Fibroblast of lung (primary cell): Measurements from ENCODE around the gene SNRNP25. TPM values are rescaled to one million over a fixed set of nuclear protein-coding genes. Genes with fewer than 3 reads are reported as not detected.
"Not testable (repeated sequence)": the region's sequence is repeated elsewhere in the genome, so short reads cannot be mapped to it uniquely, and the experiment has no call there.

Source experiments
- DNase-seq, 2 donors: peaks; one replicate each; pipeline versions ENCODE4 v3.0.0 to v3.0.0-alpha.2; 2010; ENCODE audit warnings: low read depth in 2 of 2
- H2AFZ ChIP-seq: 2 replicates; pipeline ENCODE4 v1.5.1; 2012; ENCODE audit warnings: low read length, control low read depth, inconsistent platforms
- H3K27ac ChIP-seq: 2 replicates; pipeline ENCODE4 v1.5.1; 2011; ENCODE audit warnings: low read length, control low read depth; ENCODE audit not compliant: insufficient read depth
- H3K27me3 ChIP-seq: 2 replicates; pipeline ENCODE4 v1.5.1; 2011; ENCODE audit warnings: mild to moderate bottlenecking, low read length; ENCODE audit not compliant: control insufficient read depth, insufficient read depth
- H3K36me3 ChIP-seq: 2 replicates; pipeline ENCODE4 v1.5.1; 2011; ENCODE audit warnings: low read length; ENCODE audit not compliant: control insufficient read depth, insufficient read depth
- H3K4me1 ChIP-seq: 2 replicates; pipeline ENCODE4 v1.5.1; 2011; ENCODE audit warnings: low read length; ENCODE audit not compliant: control insufficient read depth, insufficient read depth; ENCODE audit errors: extremely low read depth
- H3K4me2 ChIP-seq: 2 replicates; pipeline ENCODE4 v1.5.1; 2011; ENCODE audit warnings: low read length, control low read depth; ENCODE audit not compliant: insufficient read depth; ENCODE audit errors: extremely low read depth
- H3K4me3 ChIP-seq, 4 experiments: fragments of 200-600 bp in 1 of 4; sonication (generic) in 1 of 4; replicated peaks in 1 of 4; 2 replicates each; pipeline ENCODE4 v1.5.1; 2011 to 2016; ENCODE audit warnings: low read length in 4 of 4, low read depth in 3 of 4, mild to moderate bottlenecking in 3 of 4, control low read depth in 2 of 4, inconsistent platforms in 1 of 4, mixed read lengths in 1 of 4; ENCODE audit not compliant: insufficient read depth in 1 of 4; ENCODE audit errors: control extremely low read depth in 1 of 4
- H3K79me2 ChIP-seq: 2 replicates; pipeline ENCODE4 v1.5.1; 2012; ENCODE audit warnings: mild to moderate bottlenecking, low read length, inconsistent platforms; ENCODE audit not compliant: control insufficient read depth, insufficient read depth
- H3K9ac ChIP-seq: 2 replicates; pipeline ENCODE4 v1.5.1; 2011; ENCODE audit warnings: mild to moderate bottlenecking, low read length, control low read depth; ENCODE audit not compliant: insufficient read depth
- H3K9me3 ChIP-seq: 2 replicates; pipeline ENCODE4 v1.5.1; 2012; ENCODE audit warnings: low read depth, low read length; ENCODE audit not compliant: control insufficient read depth, insufficient read depth
- H4K20me1 ChIP-seq: 2 replicates; pipeline ENCODE4 v1.5.1; 2011; ENCODE audit warnings: low read length; ENCODE audit not compliant: control insufficient read depth, insufficient read depth; ENCODE audit errors: extremely low read depth
- EZH2 ChIP-seq: IDR thresholded peaks from 2 replicates; pipeline ENCODE4 v1.5.1; 2012; ENCODE audit warnings: low read length, control low read depth, mild to moderate bottlenecking; ENCODE audit errors: missing control alignments
- polyA minus RNA-seq: library from RNA; depleted of rRNA, polyadenylated mRNA; stranded (reverse); fragments of >200 nt; gene quantifications from 2 replicates; pipeline ENCODE4 v1.2.3, GENCODE V29; 2011; ENCODE audit warnings: low replicate concordance
- polyA plus RNA-seq, 2 donors: library from polyadenylated mRNA; depleted of rRNA in 1 of 2; stranded (reverse) in 1 of 2; unstranded in 1 of 2; fragments of >200 nt; gene quantifications; 2 replicates each; pipeline ENCODE4 v1.2.1, GENCODE V29; 2011 to 2012; ENCODE audit warnings: missing spikeins in 1 of 2
- total RNA-seq: library from RNA; depleted of rRNA; stranded (reverse); fragments of >200 nt; gene quantifications from 2 replicates; pipeline ENCODE4 v1.2.1, GENCODE V29; 2014
- TF ChIP-seq, protein P1 (sequence below), 2 donors: IDR thresholded peaks in 1 of 2; conservative IDR thresholded peaks in 1 of 2; 1 replicate in 1 of 2; 2 replicates in 1 of 2; pipeline ENCODE4 v1.5.1; 2011 to 2012; ENCODE audit warnings: low read length in 2 of 2, control low read depth in 1 of 2, inconsistent platforms in 1 of 2, low read depth in 1 of 2, mild to moderate bottlenecking in 1 of 2

The SNRNP25 gene
- total RNA-seq (14.6 and 20.5 TPM in 2 replicates), polyA plus RNA-seq (25.9 and 49.4 TPM in 2 replicates), polyA minus RNA-seq (21.1 and 31.3 TPM in 2 replicates)
- polyA plus RNA-seq (2012) = 29.6 and 57.8 TPM in 2 replicates

DNA sequence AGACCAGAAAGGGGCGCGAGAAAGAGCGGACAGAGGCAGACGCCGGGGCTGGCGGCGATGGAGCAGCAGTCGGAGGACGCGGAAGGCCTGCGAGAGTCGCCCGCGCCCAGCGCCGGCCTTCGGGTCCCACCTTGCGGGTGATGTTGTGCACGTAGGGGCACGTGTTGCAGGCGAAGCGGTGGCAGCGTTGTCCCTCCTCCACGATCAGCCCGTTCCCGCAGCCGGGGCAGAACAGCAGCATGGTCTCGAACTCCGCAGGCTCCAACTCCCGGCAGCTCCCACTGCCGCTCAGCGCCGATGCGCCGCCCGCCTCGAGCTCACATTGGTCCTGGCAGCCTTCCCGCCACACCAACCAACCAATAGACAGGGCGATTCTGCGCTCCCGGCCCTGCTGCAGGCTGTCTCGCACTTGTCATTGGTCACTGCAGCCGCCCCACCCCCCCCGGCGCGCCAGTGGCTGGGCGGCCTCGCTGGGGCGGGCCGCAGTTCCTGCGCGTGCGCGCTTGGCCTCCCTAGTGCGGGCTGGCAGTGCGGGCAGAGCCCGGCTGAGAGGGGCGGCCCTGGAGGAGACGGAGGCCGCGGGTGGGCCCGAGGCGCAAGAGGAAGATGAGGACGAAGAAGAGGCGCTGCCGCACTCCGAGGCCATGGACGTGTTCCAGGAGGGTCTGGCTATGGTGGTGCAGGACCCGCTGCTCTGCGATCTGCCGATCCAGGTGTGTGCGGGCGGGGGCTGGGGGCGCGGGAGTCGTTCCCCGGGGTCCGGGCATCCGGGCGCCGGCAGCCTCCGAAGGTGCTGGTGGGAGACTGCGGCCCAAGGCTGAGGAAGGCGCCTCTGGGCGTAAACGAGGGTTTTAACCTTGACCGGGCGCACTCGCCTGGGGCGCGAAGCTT is at the start of gene SNRNP25, which contains the start of gene POLR3K:
SNRNP25 (plus strand) TSS at position 483 of the 891 bp plus-strand sequence; CDS start at position 672, 189 bp downstream.
POLR3K (minus strand) TSS at position 263 of the 891 bp plus-strand sequence; CDS start at position 241, 22 bp downstream.
- peak; percentile 97 to 98 for DNase-seq
- H3K27me3 ChIP-seq = no peaks in the 10 kb centered on the region
- TF ChIP-seq, protein P1, sequence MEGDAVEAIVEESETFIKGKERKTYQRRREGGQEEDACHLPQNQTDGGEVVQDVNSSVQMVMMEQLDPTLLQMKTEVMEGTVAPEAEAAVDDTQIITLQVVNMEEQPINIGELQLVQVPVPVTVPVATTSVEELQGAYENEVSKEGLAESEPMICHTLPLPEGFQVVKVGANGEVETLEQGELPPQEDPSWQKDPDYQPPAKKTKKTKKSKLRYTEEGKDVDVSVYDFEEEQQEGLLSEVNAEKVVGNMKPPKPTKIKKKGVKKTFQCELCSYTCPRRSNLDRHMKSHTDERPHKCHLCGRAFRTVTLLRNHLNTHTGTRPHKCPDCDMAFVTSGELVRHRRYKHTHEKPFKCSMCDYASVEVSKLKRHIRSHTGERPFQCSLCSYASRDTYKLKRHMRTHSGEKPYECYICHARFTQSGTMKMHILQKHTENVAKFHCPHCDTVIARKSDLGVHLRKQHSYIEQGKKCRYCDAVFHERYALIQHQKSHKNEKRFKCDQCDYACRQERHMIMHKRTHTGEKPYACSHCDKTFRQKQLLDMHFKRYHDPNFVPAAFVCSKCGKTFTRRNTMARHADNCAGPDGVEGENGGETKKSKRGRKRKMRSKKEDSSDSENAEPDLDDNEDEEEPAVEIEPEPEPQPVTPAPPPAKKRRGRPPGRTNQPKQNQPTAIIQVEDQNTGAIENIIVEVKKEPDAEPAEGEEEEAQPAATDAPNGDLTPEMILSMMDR (conservative IDR thresholded peaks at IDR 0.05 in 1 of 2, IDR thresholded peaks at IDR 0.05 in 1 of 2; ENCODE audit: low read depth in 1 of 2, low read length in 2 of 2) = no peak
- TF ChIP-seq EZH2 = no peak
- H3K9me3 ChIP-seq = no peaks in the 10 kb centered on the region
- H3K4me3 ChIP-seq = peak within 1 kb of the TSS; percentile 80 to 91 (median 83)
- H3K27ac ChIP-seq = peak within 1 kb of the TSS; percentile 50
- H3K4me1 ChIP-seq = peaks cover 2% of the 10 kb centered on the region
- peak within 1 kb of the TSS; percentile 90 for H2AFZ ChIP-seq
- H3K36me3 ChIP-seq = peaks cover 25% of the 10 kb centered on the region
- H4K20me1 ChIP-seq = no peaks in the 10 kb centered on the region
- peaks cover 11% of the 10 kb centered on the region for H3K79me2 ChIP-seq
- peak within 1 kb of the TSS; percentile 64 for H3K9ac ChIP-seq
- peak within 1 kb of the TSS; percentile 87 for H3K4me2 ChIP-seq

DNA sequence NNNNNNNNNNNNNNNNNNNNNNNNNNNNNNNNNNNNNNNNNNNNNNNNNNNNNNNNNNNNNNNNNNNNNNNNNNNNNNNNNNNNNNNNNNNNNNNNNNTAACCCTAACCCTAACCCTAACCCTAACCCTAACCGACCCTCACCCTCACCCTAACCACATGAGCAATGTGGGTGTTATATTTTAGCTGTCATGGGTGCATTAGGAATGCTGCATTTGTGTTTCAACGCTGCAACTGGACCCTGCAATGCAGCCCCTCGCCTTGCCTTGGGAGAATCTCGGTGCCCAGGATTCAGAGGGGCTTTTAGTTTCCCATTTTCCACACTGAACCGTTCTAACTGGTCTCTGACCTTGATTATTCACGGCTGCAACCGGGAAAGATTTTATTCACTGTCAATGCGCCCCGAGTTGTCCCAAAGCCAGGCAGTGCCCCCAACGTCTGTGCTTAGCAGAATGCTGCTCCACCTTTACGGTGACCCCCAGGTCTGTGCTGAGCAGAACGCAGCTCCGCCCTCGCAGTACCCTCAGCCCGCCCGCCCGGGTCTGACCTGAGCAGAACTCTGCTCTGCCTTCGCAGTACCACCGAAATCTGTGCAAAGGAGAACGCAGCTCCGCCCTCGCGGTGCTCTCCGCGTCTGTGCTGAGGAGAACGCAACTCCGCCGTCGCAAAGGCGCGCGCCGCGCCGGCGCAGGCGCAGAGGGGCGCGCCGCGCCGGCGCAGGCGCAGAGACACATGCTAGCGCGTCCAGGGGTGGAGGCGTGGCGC is 43.5 kb upstream of the SNRNP25 start:
- no peaks in the 10 kb centered on the region for H3K27me3 ChIP-seq
- no peaks in the 10 kb centered on the region for H3K9me3 ChIP-seq
- no peaks in the 10 kb centered on the region for H3K79me2 ChIP-seq
- H3K4me2 ChIP-seq = no peak overlapping the region
- H3K4me3 ChIP-seq = peak overlapping the region in 2 of 4 experiments; percentile 39 to 45
- H2AFZ ChIP-seq = no peak overlapping the region
- H3K4me1 ChIP-seq = no peaks in the 10 kb centered on the region
- H3K36me3 ChIP-seq = no peaks in the 10 kb centered on the region
- H3K27ac ChIP-seq = no peak overlapping the region
- no peaks in the 10 kb centered on the region for H4K20me1 ChIP-seq
- no peak overlapping the region for H3K9ac ChIP-seq
- TF ChIP-seq EZH2 = no peak
- TF ChIP-seq, protein P1 (conservative IDR thresholded peaks at IDR 0.05 in 1 of 2, IDR thresholded peaks at IDR 0.05 in 1 of 2; ENCODE audit: low read depth in 1 of 2, low read length in 2 of 2) = no peak
- DNase-seq = no peak

DNA sequence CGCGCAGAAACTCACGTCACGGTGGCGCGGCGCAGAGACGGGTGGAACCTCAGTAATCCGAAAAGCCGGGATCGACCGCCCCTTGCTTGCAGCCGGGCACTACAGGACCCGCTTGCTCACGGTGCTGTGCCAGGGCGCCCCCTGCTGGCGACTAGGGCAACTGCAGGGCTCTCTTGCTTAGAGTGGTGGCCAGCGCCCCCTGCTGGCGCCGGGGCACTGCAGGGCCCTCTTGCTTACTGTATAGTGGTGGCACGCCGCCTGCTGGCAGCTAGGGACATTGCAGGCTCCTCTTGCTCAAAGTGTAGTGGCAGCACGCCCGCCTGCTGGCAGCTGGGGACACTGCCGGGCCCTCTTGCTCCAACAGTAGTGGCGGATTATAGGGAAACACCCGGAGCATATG is 42.9 kb upstream of the SNRNP25 start:
- H3K4me2 ChIP-seq, H4K20me1 ChIP-seq, H3K27ac ChIP-seq, H3K79me2 ChIP-seq, H3K4me3 ChIP-seq, DNase-seq, H3K27me3 ChIP-seq, H3K9me3 ChIP-seq, H3K4me1 ChIP-seq, H3K9ac ChIP-seq, H2AFZ ChIP-seq, H3K36me3 ChIP-seq: not testable (repeated sequence)
- TF ChIP-seq, protein P1 (conservative IDR thresholded peaks at IDR 0.05 in 1 of 2, IDR thresholded peaks at IDR 0.05 in 1 of 2; ENCODE audit: low read depth in 1 of 2, low read length in 2 of 2) = peak; percentile 28 to 43

DNA sequence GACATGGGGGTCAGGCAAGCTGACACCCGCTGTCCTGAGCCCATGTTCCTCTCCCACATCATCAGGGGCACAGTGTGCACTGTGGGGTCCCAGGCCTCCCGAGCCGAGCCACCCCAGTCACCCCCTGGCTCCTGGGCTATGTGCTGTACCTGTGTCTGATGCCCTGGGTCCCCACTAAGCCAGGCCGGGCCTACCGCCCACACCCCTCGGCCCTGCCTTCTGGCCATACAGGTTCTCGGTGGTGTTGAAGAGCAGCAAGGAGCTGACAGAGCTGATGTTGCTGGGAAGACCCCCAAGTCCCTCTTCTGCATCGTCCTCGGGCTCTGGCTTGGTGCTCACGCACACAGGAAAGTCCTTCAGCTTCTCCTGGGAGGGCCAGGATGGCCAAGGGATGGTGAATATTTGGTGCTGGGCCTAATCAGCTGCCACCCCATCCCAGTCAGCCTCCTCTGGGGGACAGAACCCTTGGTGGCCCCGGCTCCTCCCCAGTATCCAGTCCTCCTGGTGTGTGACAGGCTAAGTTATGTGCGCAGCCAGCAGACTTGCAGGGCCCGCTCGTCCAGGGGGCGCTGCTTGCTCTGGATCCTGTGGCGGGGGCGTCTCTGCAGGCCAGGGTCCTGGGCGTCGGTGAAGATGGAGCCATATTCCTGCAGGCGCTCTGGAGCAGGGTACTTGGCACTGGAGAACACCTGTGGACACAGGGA is 36.4 kb upstream of the SNRNP25 start:
- not testable (repeated sequence) for H3K36me3 ChIP-seq, H3K79me2 ChIP-seq, H2AFZ ChIP-seq, H3K4me3 ChIP-seq, H3K27me3 ChIP-seq, H3K27ac ChIP-seq, H3K9ac ChIP-seq, DNase-seq, H3K4me1 ChIP-seq, H3K9me3 ChIP-seq, H4K20me1 ChIP-seq, H3K4me2 ChIP-seq
